GM19193 (cell line): ENCODE results near the gene TEX9.

Source experiments
- POLR2A ChIP-seq: IDR thresholded peaks from 4 replicates; pipeline ENCODE4 v1.6.1; 2011; ENCODE audit not compliant: insufficient read depth, insufficient read length; ENCODE audit errors: extremely low read depth

TEX9 gene

DNA sequence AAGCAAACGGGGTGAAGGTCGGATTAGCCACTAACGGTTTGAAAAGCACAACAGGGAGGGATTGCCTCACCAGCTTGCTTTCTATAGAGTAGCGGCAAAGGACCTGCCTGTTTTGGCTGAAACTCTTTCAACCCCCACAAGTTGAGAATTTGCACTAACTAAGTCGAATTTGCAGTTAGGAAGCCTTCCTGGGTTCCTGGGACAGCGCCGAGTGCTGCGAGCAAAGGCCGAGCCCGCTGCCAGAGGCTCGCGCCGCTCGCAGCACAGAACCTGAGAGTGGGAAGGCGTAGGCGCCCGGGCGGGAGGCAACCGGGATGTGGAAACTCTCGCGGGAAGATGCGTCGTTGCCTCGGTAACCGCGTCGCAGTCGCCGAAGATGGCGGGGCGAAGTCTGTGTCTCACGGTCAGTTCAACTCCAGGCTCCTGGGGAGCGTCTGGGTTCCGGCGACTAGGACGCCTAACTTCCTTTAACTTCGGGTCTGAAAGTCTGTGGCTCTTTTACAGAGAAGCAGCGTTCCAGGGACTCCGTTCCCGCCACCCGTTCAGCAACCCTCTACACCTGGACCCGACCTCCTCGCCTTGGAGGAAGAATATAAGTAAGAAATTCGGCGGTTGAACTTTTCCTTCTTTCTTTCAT is at the start of gene TEX9:
TEX9 (plus strand) TSS at position 352 of the 637 bp plus-strand sequence; CDS start at position 377, 25 bp downstream.
- TF ChIP-seq POLR2A = peak; percentile 94

DNA sequence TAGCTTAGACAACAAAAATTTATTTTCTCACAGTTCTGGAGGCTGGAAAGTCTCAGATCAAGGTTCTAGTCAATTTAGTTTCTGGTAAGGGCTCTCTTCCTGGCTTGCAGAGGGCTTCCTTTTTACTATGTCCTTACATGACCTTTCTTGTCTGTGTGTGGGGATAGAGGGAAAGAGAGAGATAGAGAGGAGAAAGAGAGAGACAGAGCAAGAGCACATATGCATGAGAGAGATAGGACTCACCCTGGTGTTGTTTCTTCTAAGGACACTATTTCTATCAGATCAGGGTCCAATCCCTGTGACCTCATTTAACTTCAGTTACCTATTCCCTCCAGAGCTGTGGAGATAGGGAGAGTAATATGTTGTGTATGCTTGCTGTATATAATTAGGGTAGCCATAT is 44.9 kb upstream of the TEX9 start:
- TF ChIP-seq POLR2A = no peak

DNA sequence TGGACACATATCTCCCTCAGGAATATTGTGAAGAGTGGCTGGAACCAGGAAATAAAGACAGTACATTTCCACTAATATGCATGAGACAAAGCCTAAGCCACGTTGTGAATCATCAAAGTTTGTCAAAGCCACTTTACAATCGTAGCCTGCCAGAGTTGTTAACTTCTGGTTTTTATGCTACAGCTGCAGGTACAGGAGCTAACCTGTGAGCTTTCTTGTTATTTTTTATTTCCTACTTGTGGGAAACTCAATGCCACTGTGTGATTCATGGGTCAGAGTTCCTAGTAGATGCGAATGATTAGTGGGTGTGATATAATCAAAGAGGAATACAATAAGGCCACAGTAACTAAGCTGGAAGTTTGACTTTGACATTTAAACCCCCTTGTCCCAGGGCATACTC is 44.4 kb upstream of the TEX9 start:
- no peak for TF ChIP-seq POLR2A

DNA sequence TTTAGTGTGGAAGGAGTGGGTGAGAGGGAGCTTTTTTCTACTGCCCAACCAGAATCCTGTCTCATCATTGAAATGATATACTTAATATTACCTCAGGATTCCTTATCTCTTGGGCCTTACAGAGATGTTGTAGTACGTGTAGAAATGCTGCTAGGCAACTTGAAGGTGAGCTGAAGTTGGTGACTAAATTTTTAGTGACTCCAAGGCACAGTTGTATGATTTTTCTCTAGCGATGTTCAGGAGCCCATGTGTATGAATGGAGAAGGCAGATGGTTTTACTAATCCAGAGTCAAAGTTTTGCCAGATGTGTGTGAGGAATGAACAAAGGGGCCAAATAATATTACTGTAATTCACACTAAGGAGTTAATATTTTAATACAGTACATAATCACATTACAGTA is 42.8 kb upstream of the TEX9 start:
- TF ChIP-seq POLR2A = no peak

DNA sequence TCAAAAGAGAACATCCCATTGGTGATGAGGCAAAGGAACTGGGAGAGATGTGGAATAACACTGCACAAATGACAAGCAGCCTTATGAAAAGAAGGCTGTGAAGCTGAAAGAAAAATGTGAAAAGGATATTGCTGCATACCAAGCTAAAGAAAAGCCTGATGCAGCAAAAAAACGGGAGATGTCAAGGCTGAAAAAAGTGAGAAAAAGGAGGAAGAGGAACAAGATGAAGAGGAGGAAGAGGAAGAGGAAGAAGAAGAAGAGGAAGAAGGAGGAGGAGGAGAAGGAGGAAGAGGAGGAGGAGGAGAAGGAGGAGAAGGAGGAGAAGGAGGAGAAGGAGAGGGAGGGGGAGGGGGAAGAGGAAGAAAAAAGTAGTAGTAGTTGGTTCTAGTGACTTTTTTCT is 41.8 kb upstream of the TEX9 start:
- no peak for TF ChIP-seq POLR2A

DNA sequence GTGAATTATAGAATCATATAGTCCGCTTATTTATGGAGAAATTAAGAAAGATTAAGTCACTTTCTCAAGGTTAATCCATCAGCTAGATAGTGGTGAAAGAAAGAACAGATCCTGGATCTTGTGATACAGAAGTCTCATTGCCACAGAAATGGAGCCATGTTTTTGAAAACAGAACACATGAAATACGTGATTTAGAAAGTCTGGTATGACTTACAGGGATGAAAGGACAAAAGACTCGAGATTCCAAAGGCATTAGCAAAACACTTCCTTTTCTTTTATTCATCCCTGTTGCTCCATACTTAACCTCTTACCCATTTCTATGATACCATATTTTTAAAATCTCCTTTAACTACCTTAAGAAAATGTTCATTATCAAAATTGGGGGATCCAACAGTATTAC is 40.0 kb upstream of the TEX9 start:
- no peak for TF ChIP-seq POLR2A

DNA sequence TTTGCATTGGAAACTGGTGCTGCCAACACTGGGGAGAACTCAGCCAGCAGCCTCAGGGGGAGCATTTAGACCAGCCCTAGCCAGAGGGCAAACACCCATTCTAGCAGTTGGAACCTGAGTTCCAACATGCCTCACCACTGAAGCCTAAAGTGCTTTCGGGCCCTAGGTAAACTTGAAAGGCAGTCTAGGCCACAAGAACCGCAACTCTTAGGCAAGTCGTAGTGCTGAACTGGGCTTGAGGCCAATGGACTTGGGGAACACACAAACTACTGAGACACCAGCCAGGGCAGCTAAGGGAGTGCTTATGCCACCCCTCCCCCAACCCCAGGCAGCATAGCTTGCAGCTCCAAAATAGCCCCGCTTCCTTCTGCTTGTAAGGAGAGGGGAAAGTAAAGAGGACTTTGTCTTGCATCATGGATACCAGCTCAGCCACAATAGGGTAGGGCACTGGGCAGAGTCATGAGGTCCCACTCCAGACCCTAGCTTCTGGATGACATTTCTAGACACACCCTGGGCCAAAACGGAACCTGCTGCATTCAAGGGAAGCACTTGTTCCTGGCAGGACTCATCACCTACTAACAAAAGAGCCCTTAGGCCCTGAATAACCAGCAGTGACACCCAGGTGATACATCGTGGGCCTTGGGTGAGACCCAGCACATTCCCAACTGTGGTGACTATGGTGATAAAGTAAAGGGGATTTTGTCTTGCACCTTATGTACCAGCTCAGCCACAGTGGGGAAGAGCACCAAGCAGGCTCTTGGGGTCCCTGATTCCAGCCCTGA is 37.3 kb upstream of the TEX9 start:
- no peak for TF ChIP-seq POLR2A

DNA sequence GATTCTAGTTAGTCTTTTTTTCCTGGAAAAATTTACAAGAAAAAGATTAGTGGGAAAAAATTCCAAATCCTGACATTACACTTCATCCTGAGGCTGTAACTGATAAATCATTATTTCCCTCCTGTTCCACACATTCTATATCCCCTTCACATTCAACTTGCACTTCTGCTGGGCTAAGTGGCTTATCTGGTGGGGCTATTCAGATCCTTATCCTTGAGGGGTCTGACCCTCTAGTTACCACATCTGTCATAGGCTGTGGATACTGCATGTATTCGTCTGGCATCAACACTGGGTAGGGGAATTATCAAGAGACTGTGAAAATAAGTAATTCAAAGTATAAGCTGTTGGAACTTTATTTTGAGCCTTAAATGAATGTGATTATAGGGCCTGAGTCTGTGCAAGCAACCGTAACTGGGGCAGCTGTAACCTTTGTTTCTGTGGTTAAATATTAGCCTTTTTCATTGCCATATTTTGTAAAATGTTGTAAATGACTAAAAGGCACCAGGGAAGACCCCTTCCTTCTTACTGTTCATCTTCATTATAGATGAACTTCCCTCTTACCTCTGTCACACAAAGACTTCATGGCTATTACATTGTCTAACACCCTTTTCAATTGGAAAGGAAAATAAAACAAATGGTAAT is 28.0 kb upstream of the TEX9 start:
- TF ChIP-seq POLR2A = no peak

DNA sequence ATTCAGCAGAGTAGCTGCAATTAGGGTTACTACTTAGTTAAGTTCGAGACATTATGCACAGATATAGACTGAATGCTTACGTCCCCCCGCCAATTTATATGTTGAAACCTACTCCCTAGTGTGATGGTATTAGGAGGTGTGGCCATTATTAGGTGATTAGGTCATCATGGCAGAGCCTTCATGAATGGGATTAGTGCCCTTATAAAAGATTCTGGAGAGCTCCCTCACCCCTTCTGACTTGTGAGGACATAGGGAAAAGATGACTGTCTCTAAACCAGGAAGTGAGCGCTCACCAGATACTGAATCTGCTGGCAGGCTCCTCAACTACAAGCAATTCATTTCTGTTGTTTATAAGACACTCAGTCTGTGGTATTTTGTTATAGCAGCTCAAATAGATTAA is 25.6 kb upstream of the TEX9 start:
- no peak for TF ChIP-seq POLR2A

DNA sequence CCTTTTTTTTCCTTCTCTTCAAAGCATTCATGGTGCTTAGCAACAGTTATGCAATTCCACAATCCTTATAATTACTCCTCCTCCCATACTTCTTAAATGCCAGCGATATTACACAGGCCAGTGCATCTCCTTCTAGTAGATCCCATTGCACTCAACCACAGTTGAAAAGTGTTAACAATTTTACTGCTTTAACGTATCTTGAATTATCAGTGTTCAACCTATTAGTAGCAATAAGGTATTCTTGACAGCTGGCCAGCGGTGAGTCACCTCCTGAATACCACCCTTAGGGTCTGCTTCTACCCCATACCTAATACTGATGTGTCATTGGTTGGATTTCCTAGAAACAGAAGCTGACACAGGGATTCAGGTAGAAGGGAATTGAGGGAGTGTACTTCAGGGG is 24.0 kb upstream of the TEX9 start:
- TF ChIP-seq POLR2A = no peak

DNA sequence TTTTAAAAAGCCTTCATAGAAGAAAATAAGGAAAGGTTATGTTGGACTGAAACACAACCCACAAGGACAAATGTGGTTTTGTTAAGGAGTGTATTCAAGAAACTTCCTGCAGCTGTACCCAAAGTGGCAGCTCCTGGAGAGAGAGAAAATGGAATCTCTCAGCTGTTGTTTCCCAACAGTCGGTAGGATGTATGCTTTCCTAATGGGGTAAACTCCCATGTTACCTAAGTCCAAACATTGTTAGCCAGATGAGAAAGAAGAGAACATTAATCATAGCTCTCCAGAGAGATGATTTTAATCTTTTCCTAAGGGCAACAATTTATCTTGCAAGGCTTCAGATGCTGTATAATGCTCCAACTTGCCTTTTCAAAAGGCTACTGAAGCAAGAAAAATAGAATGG is 22.6 kb upstream of the TEX9 start:
- no peak for TF ChIP-seq POLR2A

DNA sequence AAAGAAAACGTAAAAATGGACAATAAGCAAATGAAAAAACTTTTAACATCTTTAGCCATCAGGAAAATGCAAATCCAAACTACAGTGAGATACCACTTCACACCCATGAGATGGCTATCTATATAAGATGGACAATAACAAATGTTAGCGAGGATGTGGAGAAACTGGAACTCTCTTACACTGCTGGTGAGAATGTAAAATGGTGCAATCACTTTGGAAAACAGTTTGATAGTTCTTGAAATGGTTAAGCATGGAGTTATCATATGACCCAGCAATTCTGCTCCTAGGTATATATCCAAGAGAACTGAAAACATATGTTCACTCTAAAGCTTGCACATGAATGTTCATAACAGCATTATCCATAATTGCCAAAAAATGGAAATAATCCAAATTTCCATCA is 21.3 kb upstream of the TEX9 start:
- TF ChIP-seq POLR2A = no peak

DNA sequence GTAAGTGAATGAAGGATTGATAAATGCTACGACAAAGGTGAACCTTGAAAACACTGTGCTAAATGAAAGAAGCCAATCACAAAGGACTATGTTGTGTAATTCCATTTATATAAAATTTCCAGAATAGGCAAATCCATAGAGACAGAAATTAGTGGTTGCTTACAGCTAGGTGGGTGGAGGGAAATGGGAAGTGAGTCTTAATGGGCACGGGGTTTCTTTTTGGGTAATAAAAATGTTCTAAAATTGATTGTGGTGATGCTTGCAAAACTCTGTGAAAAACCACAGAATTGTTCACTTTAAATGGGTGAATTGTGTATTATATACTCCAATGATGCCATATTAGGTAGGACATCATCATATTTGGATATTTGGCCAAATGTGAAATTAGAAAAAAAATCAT is 20.9 kb upstream of the TEX9 start:
- TF ChIP-seq POLR2A = no peak

DNA sequence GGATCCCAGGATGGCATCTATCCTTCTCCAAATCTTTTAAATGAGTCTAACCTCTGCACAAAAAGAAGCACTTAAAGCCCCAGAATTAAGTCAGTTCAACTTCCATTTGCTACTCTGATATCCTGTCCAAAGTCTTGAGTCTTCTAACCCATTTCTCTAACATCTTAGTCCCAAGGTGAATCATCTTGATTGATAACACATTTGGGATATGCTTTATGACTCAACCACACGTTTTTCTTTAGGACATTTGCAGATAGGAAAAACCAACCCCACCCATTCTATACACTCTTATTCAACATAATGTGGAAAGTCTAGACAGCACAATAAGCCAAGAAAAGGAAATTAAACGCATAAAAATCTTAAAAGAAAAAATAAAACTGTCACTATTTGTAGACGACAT is 18.8 kb upstream of the TEX9 start:
- TF ChIP-seq POLR2A = no peak

DNA sequence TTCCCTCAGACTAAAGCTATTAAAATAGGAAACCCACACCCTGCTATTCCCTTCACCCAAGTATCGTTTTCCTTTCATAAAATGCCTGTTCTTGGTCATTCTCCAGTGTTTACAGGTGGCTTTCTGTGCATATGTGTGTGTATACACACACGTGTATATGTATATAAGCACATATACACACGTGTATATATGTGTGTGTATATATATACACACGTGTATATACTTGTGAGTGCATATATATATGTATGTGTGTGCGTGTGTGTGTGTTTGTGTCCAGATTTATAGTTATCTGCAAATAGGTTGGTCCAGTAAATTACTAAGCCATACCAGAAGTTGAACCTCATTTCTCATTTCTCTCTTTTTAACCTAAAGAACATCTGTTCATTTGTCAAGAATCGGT is 15.7 kb upstream of the TEX9 start:
- no peak for TF ChIP-seq POLR2A

DNA sequence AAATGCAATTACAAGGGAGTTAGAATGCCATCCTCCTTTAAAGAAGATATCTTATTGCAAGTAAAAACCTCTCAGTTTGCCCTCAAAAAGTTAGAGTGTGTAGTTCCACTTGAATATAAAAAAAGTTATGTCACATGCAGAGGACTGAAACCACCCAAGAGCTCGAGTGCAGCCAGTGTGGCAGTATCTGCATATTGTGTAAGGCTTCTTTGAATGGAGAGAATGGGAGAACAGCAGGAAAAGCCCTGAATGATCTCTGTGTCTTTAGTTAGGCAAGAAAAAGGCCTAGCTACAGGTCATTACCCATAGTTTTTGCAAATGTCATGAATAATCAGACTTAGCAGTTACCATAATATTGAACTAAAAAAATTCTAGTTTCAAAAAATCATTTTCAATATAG is 13.9 kb upstream of the TEX9 start:
- TF ChIP-seq POLR2A = no peak
